A549 treated with GW870086 at 1 μM for 4 hours (cell line): ENCODE results near the gene KCNJ1. TPM values are rescaled to one million over a fixed set of nuclear protein-coding genes. Genes with fewer than 3 reads are reported as not detected.

Experiments
- total RNA-seq: library from RNA; stranded (reverse); fragments of 200-300 nt; extraction: Qiagen RNA extraction; gene quantifications from 5 replicates; pipeline ENCODE4 v1.2.3, GENCODE V29; 2022; ENCODE audit warnings: low read depth

The KCNJ1 gene
- not detected in 5 replicates for total RNA-seq

DNA sequence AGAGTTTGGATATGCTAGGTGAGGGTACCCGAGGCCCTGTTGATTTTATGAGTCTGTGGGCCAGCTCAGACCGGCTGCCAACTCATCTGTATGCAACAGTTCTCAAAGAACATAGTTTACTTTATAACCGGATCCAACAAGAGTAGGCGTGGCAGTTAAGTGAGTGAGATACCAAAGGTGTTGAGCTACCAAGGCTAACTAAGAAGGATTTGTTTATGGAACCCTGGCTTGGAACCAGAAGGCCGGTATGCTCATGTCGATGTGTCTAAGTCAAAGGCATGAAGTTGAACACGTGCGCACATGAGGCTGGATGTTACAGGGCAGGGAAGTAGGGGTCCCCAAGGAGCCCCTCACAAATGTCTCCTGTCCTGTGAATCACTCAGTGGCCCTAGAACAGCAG is at the start of gene KCNJ1:
Gene KCNJ1, minus strand, starts transcription at position 20 of the 400 bp plus-strand sequence. CDS start 27,053 bp downstream, outside the sequence.

DNA sequence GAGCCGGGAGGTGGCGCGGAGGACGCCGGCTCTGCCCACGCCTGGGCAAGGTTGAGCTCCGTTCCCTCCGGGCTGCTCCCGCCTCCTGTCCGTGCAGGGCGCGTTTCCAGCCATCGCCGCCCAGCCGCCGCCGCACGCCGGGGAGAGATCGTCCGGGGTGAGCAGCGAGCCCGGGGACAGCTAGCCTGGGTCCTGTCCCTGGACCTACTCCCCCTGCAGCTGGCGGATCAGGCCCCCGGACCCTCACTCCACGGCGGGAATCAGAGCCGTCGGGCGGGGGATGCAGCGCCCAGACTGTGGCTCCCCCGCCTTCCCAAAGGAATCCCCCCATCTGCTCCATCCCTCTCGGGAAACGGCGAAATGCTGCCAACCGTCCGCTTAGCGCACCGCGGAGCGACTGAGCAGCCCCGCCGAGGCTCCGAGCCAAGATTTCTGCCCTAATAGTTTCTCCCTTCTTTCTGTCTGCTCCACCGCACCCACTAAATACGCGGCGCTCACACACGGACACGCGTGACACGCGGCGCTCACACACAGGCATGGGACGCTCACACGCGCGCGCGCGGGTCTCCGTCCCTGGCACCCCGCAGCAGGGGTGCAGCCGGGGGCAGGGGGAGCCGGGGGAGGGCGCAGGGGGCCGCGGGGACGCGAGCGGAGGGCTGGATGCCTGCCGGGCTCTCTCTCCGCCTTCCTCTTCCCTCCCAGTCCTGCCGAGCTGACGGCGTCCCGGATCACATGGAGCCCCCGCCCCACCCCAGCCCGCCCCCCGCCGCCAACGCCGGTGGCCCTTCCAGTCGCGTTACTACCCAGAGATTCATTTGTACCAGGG is 23.7 kb upstream of the KCNJ1 start, which contains the start of gene KCNJ5:
Gene KCNJ5, plus strand, starts transcription at position 814 of the 826 bp plus-strand sequence. CDS start 19,918 bp downstream, outside the sequence.

Other genes with a start within 250 kb of the KCNJ1 start
- gene FLI1, start 173.2 kb downstream of the KCNJ1 start, total RNA-seq: 0.24 to 0.44 TPM (median 0.31 TPM) in 5 replicates
- gene KCNJ5, start 24.1 kb upstream of the KCNJ1 start, total RNA-seq: 0.03 to 0.15 TPM in 2 of 5 replicates, not detected in the others
- 0.14 to 0.20 TPM in 2 of 5 replicates, not detected in the others for gene TP53AIP1, start 75.6 kb upstream of the KCNJ1 start, total RNA-seq